ENCODE results near the gene BAZ2A.

DNA sequence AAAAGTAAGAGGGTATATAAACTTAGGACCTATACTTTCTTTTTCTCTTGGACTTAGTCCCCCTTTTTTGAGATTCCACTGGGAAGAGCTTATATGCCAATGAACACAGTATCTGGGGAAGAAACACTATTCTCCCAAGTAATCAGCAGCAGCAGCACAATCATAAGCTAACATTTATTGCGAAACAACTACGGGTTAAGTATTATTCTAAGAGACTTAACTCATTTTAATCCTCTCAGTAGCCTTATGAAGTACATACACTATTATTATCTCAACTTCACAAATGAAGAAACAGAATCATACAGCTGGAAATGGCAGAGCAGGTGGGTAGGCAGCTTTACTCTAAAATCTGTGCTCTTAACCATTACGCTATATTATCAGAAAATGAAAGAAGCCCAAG lies 27.9 kb downstream of the BAZ2A start:
- TF ChIP-seq MAX (IDR thresholded peaks at IDR 0.05; ENCODE audit: insufficient read depth, insufficient read length) (no peak), EZH2 (IDR thresholded peaks at IDR 0.05; ENCODE audit: borderline replicate concordance, low read depth, low read length, severe bottlenecking) (no peak), POLR2AphosphoS5 (IDR thresholded peaks at IDR 0.05; ENCODE audit: insufficient read depth, low read depth, low read length) (no peak), POLR2A (IDR thresholded peaks at IDR 0.05; ENCODE audit: low read depth, low read length) (no peak), MYC (IDR thresholded peaks at IDR 0.05; ENCODE audit: low read depth, low read length) (no peak), JUN (IDR thresholded peaks at IDR 0.05; ENCODE audit: borderline replicate concordance, insufficient read depth, insufficient read length, low read depth) (no peak), FOS (IDR thresholded peaks at IDR 0.05; ENCODE audit: borderline replicate concordance, insufficient read depth, low read length) (no peak)
- TF ChIP-seq, protein P1, sequence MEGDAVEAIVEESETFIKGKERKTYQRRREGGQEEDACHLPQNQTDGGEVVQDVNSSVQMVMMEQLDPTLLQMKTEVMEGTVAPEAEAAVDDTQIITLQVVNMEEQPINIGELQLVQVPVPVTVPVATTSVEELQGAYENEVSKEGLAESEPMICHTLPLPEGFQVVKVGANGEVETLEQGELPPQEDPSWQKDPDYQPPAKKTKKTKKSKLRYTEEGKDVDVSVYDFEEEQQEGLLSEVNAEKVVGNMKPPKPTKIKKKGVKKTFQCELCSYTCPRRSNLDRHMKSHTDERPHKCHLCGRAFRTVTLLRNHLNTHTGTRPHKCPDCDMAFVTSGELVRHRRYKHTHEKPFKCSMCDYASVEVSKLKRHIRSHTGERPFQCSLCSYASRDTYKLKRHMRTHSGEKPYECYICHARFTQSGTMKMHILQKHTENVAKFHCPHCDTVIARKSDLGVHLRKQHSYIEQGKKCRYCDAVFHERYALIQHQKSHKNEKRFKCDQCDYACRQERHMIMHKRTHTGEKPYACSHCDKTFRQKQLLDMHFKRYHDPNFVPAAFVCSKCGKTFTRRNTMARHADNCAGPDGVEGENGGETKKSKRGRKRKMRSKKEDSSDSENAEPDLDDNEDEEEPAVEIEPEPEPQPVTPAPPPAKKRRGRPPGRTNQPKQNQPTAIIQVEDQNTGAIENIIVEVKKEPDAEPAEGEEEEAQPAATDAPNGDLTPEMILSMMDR (IDR thresholded peaks at IDR 0.05; ENCODE audit: extremely low read depth in 1 of 2, insufficient read depth in 1 of 2, low read depth in 1 of 2, low read length in 2 of 2) = no peak
